RWPE2 (cell line): ENCODE data around the gene CDH9.

Experiments used
- ATAC-seq: fragments of 200-7000 bp; cut with Tn5 transposase; 3 replicates; pipeline ENCODE4 v1.9.1; 2021; ENCODE audit warnings: low read depth
- DNase-seq: peaks from one replicate; pipeline ENCODE4 v3.0.0-alpha.2; 2020; ENCODE audit warnings: low spot score
- H3K27ac ChIP-seq: fragments of 450-650 bp; 2 replicates; pipeline ENCODE4 v1.5.1; 2017; ENCODE audit warnings: mild to moderate bottlenecking; ENCODE audit not compliant: poor library complexity, severe bottlenecking
- H3K27me3 ChIP-seq: fragments of 250-450 bp; sonication (Bioruptor Pico); 2 replicates; pipeline ENCODE4 v1.5.1; 2021; ENCODE audit warnings: mild to moderate bottlenecking, moderate library complexity; ENCODE audit not compliant: insufficient read depth, poor library complexity, severe bottlenecking
- H3K36me3 ChIP-seq: fragments of 250-450 bp; sonication (Bioruptor Pico); 2 replicates; pipeline ENCODE4 v1.5.1; 2020; ENCODE audit warnings: low read depth, mild to moderate bottlenecking, moderate library complexity
- H3K4me1 ChIP-seq: fragments of 250-450 bp; sonication (Bioruptor Pico); 2 replicates; pipeline ENCODE4 v1.5.1; 2021; ENCODE audit warnings: mild to moderate bottlenecking, moderate library complexity; ENCODE audit not compliant: insufficient read depth, poor library complexity, severe bottlenecking
- H3K4me3 ChIP-seq: fragments of 250-450 bp; sonication (Bioruptor Pico); 2 replicates; pipeline ENCODE4 v1.5.1; 2021; ENCODE audit warnings: mild to moderate bottlenecking, moderate library complexity; ENCODE audit not compliant: severe bottlenecking
- H3K9me3 ChIP-seq: fragments of 250-450 bp; sonication (Bioruptor Pico); 2 replicates; pipeline ENCODE4 v1.5.1; 2021; ENCODE audit warnings: mild to moderate bottlenecking, moderate library complexity; ENCODE audit not compliant: severe bottlenecking
- CTCF ChIP-seq: fragments of 450-650 bp; IDR thresholded peaks from one replicate; pipeline ENCODE4 v1.5.1; 2017; ENCODE audit warnings: mild to moderate bottlenecking, moderate library complexity; ENCODE audit not compliant: poor library complexity, severe bottlenecking

The CDH9 gene

GRCh38 chr5:26942481-26942880, 95.9 kb downstream of the CDH9 start:
- peak overlapping the region; percentile 5 for H3K27ac ChIP-seq
- H3K36me3 ChIP-seq: no peaks in the 10 kb centered on the region
- peak; percentile 90 for ATAC-seq
- no peaks in the 10 kb centered on the region for H3K9me3 ChIP-seq
- peaks cover 17% of the 10 kb centered on the region for H3K4me1 ChIP-seq
- no peak for TF ChIP-seq CTCF
- H3K27me3 ChIP-seq: no peaks in the 10 kb centered on the region
- H3K4me3 ChIP-seq: no peak overlapping the region
- no peak for DNase-seq

GRCh38 chr5:26940994-26941393, 97.4 kb downstream of the CDH9 start:
- H3K4me3 ChIP-seq: no peak overlapping the region
- ATAC-seq: peak; percentile 42; the same call in 1 of the 3 replicates

GRCh38 chr5:26932238-26932637, 106.1 kb downstream of the CDH9 start:
- no peak for TF ChIP-seq CTCF
- no peak for ATAC-seq

More at GRCh38 chr5:26940994-26941393, 97.4 kb downstream of the CDH9 start:
- Histone ChIP-seq H3K36me3 (no peaks in the 10 kb centered on the region), H3K4me1 (peaks cover 17% of the 10 kb centered on the region), H3K27me3 (no peaks in the 10 kb centered on the region), H3K9me3 (no peaks in the 10 kb centered on the region), H3K27ac (no peak overlapping the region)
- no peak for TF ChIP-seq CTCF
- no peak for DNase-seq

GRCh38 chr5:26921439-26921838, 116.9 kb downstream of the CDH9 start:
- TF ChIP-seq CTCF: no peak
- no peaks in the 10 kb centered on the region for H3K4me1 ChIP-seq
- no peaks in the 10 kb centered on the region for H3K36me3 ChIP-seq
- no peak overlapping the region for H3K4me3 ChIP-seq
- no peak overlapping the region for H3K27ac ChIP-seq
- no peaks in the 10 kb centered on the region for H3K9me3 ChIP-seq
- H3K27me3 ChIP-seq: no peaks in the 10 kb centered on the region
- no peak for DNase-seq
- no peak for ATAC-seq

More at GRCh38 chr5:26932238-26932637, 106.1 kb downstream of the CDH9 start:
- H3K4me1 ChIP-seq: no peaks in the 10 kb centered on the region
- H3K36me3 ChIP-seq: no peaks in the 10 kb centered on the region
- no peak overlapping the region for H3K27ac ChIP-seq
- no peaks in the 10 kb centered on the region for H3K27me3 ChIP-seq
- H3K4me3 ChIP-seq: no peak overlapping the region
- DNase-seq: no peak
- H3K9me3 ChIP-seq: no peaks in the 10 kb centered on the region

GRCh38 chr5:26903469-26903868, 134.9 kb downstream of the CDH9 start:
- Histone ChIP-seq H3K4me1 (no peaks in the 10 kb centered on the region), H3K27me3 (no peaks in the 10 kb centered on the region), H3K36me3 (no peaks in the 10 kb centered on the region), H3K9me3 (no peaks in the 10 kb centered on the region), H3K27ac (no peak overlapping the region), H3K4me3 (no peak overlapping the region)
- ATAC-seq (no peak), DNase-seq (no peak)
- no peak for TF ChIP-seq CTCF
